ENCODE measurements around the gene MDC1. TPM values are rescaled to one million over a fixed set of nuclear protein-coding genes. Genes with fewer than 3 reads are reported as not detected.

The MDC1 gene
- total RNA-seq, 1 experiment from 2014 or later, result 12.4 TPM

- no peak for DNase-seq (ENCODE audit: low read depth)
These were observed 9.7 kb downstream of the MDC1 start for GRCh38 chr6:30707281-30707850.

GRCh38 chr6:30705620-30706019, 11.5 kb downstream of the MDC1 start:
- no peak for DNase-seq (ENCODE audit: low read depth)

- DNase-seq (ENCODE audit: low read depth), result no peak
These were observed 13.3 kb downstream of the MDC1 start for GRCh38 chr6:30703821-30704220.

DNA sequence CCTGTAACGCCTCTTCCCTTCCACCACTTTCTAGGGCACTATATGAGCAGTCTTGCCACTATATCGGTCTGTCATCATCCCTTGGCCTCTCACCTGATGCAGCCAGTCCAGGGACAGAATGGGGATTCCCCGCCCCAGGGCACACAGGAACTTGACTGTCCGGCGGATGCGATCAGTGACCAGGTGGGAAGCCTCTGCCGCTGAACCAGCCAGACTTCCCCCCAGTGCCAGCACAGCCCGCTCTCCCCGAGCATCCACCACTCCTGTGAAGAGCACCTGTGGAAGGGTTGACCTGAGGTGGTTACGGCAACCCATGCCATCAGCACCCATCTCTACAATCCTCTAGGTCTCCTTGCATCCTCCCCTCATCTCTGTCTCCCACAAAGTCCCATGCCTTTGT, 14.1 kb downstream of the MDC1 start:
- DNase-seq (ENCODE audit: low read depth), result no peak

GRCh38 chr6:30700340-30700739, 16.7 kb downstream of the MDC1 start:
- no peak for DNase-seq (ENCODE audit: low read depth)

DNA sequence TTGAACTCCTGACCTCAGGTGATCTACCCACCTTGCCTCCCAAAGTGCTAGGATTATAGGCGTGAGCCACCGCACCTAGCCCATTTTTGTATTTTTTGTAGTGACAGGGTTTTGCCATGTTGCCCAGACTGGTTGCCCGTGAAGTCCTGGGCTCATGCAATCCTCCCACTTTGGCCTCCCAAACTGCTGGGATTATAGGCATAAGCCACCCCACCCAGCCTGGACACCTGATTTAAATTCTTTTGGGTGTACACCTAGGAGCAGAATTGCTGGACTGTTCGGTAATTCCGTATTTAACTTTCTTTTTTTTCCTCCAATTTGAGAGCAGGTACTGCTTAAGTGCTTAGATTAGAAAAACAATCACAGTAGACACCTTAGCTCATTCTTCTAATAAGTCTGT, 20.6 kb downstream of the MDC1 start:
- DNase-seq (ENCODE audit: low read depth), result no peak

- no peak for DNase-seq (ENCODE audit: low read depth)
These were observed 25.8 kb downstream of the MDC1 start for GRCh38 chr6:30691208-30691847.

- DNase-seq (ENCODE audit: low read depth), result peak; percentile 89
These were observed 26.5 kb downstream of the MDC1 start, which contains the start of gene NRM for GRCh38 chr6:30690403-30691207. TSS of gene NRM (minus strand) at chr6:30690984. CDS start at chr6:30690974, 10 bp downstream.

DNA sequence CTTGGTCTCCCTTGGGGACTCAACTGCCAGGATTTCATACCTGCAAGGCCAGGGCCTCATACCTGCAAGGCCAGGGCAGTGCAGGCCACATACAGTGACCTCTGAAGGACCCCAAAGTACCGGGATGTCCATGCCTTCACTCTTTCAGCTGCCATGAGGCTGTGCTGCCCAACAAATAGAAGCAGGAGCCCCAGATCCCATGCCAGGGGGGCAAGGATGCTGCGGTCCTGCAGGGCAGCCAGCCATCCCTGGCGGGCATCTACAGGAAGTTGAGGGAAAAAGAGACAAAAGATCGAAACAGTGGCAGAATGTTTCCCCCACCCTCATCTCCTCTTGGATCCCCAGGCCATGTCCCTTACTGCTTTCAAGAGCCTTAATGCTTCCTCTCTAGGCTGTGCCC, 27.1 kb downstream of the MDC1 start:
- DNase-seq (ENCODE audit: low read depth), result no peak

DNA sequence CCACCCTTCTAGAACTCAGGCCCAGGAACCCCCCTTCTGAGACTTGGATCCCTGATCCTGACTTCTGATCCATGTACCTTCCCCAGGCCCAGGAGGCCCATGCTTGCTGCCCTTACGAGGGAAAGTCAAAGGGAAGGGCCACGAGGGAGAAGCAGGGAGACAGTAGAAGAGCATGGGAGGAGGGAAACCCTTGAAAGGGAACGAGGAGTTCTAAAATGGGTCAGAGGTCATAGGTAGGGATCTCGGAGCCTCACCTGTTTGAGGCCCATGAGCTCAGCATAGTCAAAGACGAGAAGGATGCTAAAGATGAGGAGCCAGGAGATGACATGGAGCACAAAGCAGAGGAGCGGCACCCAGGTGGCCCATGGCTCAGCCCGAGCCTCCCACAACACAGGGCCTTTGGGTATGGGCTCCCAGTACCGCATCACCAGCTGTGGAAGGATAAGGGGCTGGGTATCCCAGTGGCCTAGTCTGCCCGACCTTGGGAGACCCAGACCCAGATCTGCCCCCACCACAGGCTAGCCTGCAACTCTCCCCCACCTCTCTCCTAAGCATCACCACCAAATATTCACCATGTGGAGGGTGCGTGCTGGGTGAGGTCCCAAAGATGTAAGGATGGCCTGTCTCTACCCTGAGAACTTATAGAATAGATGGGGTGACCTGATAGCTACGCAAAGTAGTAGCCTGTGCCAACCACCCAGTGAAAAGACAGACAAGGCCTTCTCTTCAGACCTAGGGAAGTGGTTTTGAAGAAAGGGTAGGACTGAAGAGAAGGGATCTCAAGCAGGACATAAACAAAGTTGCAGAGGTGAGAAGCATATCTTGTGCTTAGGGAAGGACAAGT, 27.8 kb downstream of the MDC1 start:
- no peak for DNase-seq (ENCODE audit: low read depth)

DNA sequence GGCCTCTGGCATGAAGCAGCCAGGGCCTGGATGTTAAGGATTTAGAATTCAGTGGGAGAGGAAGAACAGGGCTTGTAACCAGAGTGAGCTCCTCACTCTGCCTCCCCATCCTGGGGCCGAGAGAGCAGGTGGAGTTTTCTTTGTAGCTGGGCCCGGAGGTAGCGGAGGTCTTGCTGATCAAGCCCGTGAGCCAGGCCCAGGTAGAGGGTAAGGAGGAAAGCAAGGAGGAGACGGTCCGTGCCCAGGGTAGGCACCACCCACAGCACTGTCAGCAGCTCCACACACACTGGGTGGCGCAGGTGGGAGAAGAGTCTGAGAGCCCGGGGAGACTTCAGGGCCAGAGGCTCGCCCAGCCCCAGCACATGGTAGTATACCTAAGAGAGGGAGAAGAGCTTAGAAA, 28.5 kb downstream of the MDC1 start:
- DNase-seq (ENCODE audit: low read depth), result no peak

DNA sequence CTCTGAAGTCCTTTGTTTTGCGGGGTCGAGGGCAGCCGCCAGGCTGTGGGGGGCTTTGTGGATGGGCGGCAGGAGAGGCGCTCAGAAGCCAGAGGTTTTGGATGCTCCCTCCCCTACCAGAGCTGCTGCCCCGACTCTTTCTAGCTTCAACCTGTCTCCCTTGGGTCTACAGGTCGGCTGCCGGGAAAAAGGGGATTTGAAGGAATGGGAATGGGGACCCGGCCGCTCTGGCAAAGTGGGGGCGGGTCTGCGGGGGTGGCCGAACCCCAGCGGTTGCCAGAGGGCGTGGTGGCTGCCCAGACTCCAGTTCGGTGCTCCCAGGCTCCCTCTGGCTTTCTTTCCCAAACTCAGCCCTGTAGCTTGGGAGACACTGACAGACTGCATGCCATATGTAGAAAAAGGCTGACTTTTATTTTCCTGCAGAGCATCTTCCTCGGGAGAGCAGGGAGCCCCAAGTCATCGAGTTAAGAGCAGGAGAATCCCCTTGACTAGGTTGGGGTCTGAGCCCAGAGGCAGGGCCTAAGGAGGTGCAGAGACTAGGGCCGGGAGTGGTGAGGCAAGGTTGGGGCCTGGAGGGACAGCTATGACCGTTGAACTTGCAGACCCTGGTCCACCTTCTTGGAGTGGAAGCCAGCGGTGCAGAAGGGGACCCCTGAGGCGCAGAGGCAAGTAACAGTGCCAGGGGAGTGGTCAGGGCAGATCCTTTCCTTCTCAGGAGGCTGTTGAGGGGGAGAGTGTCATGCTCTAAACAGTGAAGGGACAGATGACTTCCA, 29.2 kb downstream of the MDC1 start:
- peak; percentile 70 for DNase-seq (ENCODE audit: low read depth)

DNA sequence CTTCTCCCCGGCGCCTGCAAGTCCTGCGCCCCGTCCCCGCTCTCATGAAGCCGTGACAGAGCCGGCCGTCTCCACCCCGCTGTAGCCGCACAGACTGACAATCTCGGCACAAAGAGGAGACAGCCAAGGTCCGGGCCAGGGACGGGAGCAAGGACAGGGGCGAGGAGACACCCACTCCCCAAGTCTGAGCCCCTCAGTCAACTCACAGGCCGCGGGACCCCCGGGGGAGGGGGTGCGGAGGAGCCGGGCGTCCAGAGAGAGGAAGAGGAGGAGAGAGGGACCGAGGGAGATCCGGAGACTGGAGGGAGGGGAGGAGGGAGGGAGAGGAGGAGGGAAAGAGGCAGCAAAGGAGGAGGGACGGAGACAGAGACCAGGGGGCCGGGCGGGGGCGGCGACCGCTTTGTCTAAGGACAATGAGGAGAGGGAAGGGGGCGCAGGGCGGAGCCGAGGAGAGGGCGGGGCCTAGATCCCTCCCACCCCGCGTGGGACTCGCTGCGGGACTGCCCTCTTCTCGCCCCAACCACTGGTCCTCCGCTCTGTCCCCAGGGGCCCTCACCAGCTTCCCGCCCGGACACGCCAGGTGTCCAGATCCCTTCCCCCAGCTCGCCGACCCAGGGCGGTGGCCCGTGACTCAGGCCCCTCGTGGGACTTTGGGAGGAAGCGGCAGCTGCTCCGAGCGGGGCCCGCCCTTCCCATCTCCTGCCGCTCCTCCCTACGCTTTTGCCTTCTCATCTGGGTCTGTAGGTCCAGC, 30.0 kb downstream of the MDC1 start:
- DNase-seq (ENCODE audit: low read depth), result peak; percentile 100

DNA sequence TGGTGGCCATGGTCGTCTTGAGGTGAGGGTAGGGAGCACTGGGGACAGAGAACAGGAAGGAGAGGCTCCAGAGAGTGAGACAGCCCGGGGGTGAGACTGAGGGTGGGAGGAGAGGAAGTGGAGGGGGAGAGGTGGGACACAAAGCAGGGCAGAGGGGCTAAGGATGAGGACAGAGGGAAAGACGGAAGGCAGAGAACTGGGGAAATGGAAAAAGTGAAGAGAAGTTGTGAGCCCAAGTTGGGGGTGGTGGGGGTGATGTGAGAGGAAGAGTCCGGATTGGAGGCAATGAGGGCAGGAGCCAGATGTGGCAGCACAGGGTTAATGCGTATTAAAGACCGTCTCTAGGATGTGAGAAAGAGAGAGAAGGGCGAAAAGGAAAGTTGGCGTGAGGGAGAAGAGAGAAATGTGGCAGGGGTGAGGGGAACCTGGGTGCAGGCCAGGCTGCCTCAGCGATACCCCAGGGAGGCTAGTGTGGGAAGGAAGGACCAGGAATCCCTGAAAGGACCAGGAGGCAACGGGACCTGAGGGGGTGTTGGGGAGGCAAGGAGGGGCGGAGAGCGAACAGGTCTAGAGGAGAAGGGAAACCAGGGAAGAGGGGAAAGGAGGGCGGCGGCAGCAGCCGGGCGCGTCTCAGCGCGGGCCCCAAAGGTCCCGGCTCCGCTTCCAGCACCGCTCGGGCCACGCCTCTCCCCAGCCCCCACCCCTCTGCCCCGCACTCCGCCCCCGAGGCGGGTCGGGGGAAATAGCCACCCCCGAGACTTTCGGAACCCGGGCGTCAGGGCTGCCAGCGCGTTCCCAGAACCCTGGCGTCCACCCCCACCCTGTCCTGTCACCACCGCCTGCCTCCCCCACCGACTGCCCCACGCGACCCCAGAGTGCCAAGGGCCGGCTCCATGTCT, 30.8 kb downstream of the MDC1 start, which contains the start of gene PPP1R18:
TSS of gene PPP1R18 (minus strand) at position 637 of the 899 bp plus-strand sequence. CDS start at position 10, 627 bp downstream.
- peak; percentile 70 for DNase-seq (ENCODE audit: low read depth)

GRCh38 chr6:30685157-30686008, 31.7 kb downstream of the MDC1 start:
- peak; percentile 42 for DNase-seq (ENCODE audit: low read depth)

DNA sequence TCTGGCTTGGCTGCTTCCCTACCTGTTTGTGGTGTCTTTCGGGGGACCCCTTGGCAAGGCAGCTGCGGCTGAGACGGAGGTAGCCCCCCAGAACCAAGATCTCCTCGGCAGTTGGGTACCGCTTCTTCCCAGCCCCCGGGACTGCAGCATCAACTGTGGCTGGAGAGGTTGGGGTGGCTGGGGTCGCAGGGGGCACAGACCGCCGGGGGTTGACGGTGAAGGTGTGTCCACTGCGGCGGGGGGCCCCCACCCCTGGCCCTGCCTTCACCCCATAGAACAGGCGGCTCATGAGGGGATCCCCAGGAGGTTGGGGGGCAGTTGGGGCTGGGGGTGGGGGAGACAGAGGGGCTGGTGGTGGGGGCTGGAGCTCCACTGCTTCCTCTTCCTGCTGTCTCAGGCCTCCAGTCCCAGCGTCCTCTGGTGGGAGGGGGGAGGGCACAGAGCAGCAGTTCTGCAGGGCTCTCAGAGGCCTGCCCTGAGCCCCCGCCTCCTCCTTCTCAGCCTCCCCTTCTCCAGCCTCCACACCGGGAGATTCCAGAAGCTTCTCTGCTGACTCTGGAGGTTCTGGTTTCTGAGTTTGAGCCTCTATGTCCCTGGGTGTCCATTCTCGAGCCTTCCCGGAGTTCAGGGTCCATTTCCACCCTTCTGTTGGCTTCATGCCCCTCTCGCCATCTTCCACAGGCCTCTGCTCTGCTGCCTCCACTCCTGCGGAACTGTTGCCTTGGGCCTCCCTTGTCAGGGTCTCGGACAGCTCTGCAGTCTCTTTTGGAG, 32.5 kb downstream of the MDC1 start:
- DNase-seq (ENCODE audit: low read depth), result no peak

- DNase-seq (ENCODE audit: low read depth), result no peak
These were observed 33.1 kb downstream of the MDC1 start for GRCh38 chr6:30683980-30684338.
